Peyer's patch (tissue), 4 donors: ENCODE data around the gene CXorf58. TPM values are rescaled to one million over a fixed set of nuclear protein-coding genes. Genes with fewer than 3 reads are reported as not detected.
"Not testable (repeated sequence)": the region's sequence is repeated elsewhere in the genome, so short reads cannot be mapped to it uniquely, and the experiment has no call there.

ENCODE experiments used
- DNase-seq, 3 donors: peaks; one replicate each; pipeline ENCODE4 v3.0.0-alpha.2; 2017 to 2019
- H3K27ac ChIP-seq, 4 donors: fragments of 200-600 bp; sonication (generic); one replicate each; pipeline ENCODE4 v1.5.1; 2016 to 2019
- H3K27me3 ChIP-seq, 2 donors: fragments of 200-600 bp; sonication (generic); one replicate each; pipeline ENCODE4 v1.5.1; 2019
- H3K36me3 ChIP-seq, 3 donors: fragments of 200-600 bp; sonication (generic); one replicate each; pipeline ENCODE4 v1.5.1; 2016 to 2019
- H3K4me1 ChIP-seq, 4 donors: fragments of 200-600 bp; sonication (generic); one replicate each; pipeline ENCODE4 v1.5.1; 2016 to 2019
- H3K4me3 ChIP-seq, 4 donors: fragments of 200-600 bp; sonication (generic); 1 replicate in 3 of 4; 2 replicates in 1 of 4; pipeline ENCODE4 v1.5.1; 2016 to 2019; ENCODE audit warnings: mild to moderate bottlenecking in 1 of 4
- H3K9me3 ChIP-seq, 4 donors: fragments of 200-600 bp; sonication (generic); one replicate each; pipeline ENCODE4 v1.5.1; 2016 to 2019; ENCODE audit warnings: mild to moderate bottlenecking in 1 of 4
- POLR2A ChIP-seq, 2 donors: fragments of 450-650 bp; IDR thresholded peaks; one replicate each; pipeline ENCODE4 v1.5.1; 2017; ENCODE audit warnings: antibody characterized with exemption in 2 of 2, mild to moderate bottlenecking in 2 of 2, moderate library complexity in 2 of 2
- total RNA-seq, 4 donors: library from RNA; depleted of rRNA; stranded (reverse); fragments of >200 nt; gene quantifications; one replicate each; pipeline ENCODE4 v1.1.0, GENCODE V29; 2016
- TF ChIP-seq, protein P1 (sequence below), 6 experiments: fragments of 450-650 bp in 4 of 6; fragments of 200-600 bp in 2 of 6; sonication (generic) in 1 of 6; IDR thresholded peaks; one replicate each; pipeline ENCODE4 v1.5.1; 2017 to 2019; ENCODE audit warnings: antibody characterized with exemption in 6 of 6, mild to moderate bottlenecking in 3 of 6, moderate library complexity in 1 of 6

CXorf58 gene
- total RNA-seq, 4 donors from 2014 or later, result 0.53 TPM; not detected in 3

DNA sequence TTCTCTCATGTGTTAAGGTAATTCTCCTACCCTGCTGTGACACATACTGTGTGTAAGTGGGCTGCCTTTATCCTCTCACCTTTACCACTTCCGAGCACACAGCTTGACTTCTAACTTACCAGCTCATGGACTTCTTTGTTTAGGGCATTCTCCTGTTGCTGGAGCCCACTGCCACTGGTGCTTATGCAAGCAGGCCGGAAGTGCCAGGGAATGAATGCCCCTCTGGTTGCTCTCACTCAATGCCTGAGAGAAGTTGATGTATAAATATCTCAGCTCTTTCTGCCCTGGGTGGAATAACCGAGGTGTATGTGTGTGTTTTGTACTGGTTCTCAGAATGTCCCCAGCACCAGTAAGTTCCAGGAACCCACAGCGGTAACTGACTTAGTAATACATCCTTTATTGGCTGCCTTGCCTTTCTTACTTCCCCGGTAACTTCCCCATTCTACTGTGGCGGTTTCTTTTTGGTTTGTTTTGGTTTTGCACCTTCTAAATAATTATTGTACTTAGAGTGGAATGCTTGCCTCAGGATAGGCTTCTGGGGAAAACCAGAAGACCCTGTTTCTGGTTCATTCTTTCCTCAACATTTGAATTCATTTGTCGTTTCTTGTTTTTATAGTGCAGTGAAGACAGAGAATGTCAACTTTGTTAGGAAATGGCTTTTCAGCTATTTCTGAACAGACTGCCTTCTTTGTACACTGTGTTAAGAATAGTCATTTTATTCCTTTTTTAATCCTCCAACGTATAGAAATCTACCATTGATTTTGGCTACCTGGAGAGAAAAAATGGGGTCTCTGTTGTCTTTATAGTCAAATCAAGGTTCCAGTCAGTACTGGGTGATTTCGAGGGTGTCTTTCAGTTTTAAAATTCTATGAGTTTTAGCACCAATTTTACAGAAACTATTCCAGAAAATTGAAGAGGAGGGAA lies 45.4 kb downstream of the CXorf58 start:
- Histone ChIP-seq H3K4me3 (no peak overlapping the region), H3K27me3 (no peaks in the 10 kb centered on the region), H3K9me3 (no peaks in the 10 kb centered on the region), H3K4me1 (no peaks in the 10 kb centered on the region), H3K36me3 (no peaks in the 10 kb centered on the region), H3K27ac (peak overlapping the region in 3 of 4 donors; percentile 22 to 48 (median 44))
- DNase-seq, result peak in 2 of 3 donors; percentile 27 to 54
- TF ChIP-seq, protein P1, sequence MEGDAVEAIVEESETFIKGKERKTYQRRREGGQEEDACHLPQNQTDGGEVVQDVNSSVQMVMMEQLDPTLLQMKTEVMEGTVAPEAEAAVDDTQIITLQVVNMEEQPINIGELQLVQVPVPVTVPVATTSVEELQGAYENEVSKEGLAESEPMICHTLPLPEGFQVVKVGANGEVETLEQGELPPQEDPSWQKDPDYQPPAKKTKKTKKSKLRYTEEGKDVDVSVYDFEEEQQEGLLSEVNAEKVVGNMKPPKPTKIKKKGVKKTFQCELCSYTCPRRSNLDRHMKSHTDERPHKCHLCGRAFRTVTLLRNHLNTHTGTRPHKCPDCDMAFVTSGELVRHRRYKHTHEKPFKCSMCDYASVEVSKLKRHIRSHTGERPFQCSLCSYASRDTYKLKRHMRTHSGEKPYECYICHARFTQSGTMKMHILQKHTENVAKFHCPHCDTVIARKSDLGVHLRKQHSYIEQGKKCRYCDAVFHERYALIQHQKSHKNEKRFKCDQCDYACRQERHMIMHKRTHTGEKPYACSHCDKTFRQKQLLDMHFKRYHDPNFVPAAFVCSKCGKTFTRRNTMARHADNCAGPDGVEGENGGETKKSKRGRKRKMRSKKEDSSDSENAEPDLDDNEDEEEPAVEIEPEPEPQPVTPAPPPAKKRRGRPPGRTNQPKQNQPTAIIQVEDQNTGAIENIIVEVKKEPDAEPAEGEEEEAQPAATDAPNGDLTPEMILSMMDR (IDR thresholded peaks at IDR 0.05), result no peak
- TF ChIP-seq POLR2A (IDR thresholded peaks at IDR 0.05), result no peak

DNA sequence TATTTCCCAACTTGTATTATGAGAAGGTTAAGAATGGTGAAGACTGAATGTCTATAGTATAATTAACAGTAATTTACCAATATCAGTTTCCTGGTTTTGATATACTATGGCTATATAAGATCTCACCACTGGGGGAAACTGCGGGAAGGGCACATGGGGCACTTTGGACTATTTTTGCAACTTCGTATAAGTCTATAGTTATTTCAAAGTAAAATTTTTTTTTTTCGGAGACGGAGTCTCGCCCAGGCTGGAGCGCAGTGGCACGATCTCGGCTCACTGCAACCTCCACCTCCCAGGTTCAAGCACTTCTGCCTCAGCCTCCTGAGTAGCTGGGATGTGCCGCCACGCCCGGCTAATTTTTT lies 46.1 kb downstream of the CXorf58 start:
- DNase-seq, result no peak
- peak overlapping the region in 1 of 4 donors; percentile 22 for H3K27ac ChIP-seq
- H3K4me3 ChIP-seq, result no peak overlapping the region
- TF ChIP-seq POLR2A (IDR thresholded peaks at IDR 0.05), result no peak
- TF ChIP-seq, protein P1 (IDR thresholded peaks at IDR 0.05), result peak in 2 of 6 experiments; percentile 8 to 17
- no peaks in the 10 kb centered on the region for H3K27me3 ChIP-seq
- H3K4me1 ChIP-seq, result no peaks in the 10 kb centered on the region
- no peaks in the 10 kb centered on the region for H3K36me3 ChIP-seq
- no peaks in the 10 kb centered on the region for H3K9me3 ChIP-seq

DNA sequence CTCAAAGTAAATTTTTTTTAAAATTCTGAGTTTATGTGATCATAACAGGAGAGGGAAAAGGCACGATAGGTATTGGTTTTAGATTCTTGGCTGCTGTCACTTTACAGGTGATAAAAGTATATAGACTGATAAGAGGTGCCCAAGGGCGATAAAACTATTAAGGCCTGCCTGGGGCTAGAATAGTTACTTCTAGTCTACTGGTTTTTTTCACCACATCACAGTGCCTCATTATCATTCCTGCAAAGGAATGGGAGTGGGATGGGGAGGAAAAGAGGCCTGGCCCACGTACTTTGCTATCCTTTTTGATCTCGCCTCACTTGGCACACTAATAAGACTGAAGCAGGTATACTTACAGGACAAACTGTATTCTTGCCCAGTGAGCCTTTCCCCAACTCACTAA lies 46.6 kb downstream of the CXorf58 start:
- no peaks in the 10 kb centered on the region for H3K9me3 ChIP-seq
- no peaks in the 10 kb centered on the region for H3K4me1 ChIP-seq
- no peak for DNase-seq
- no peak overlapping the region for H3K4me3 ChIP-seq
- no peaks in the 10 kb centered on the region for H3K36me3 ChIP-seq
- H3K27me3 ChIP-seq, result no peaks in the 10 kb centered on the region
- H3K27ac ChIP-seq, result no peak overlapping the region
- TF ChIP-seq POLR2A (IDR thresholded peaks at IDR 0.05), result no peak
- TF ChIP-seq, protein P1 (IDR thresholded peaks at IDR 0.05), result no peak

DNA sequence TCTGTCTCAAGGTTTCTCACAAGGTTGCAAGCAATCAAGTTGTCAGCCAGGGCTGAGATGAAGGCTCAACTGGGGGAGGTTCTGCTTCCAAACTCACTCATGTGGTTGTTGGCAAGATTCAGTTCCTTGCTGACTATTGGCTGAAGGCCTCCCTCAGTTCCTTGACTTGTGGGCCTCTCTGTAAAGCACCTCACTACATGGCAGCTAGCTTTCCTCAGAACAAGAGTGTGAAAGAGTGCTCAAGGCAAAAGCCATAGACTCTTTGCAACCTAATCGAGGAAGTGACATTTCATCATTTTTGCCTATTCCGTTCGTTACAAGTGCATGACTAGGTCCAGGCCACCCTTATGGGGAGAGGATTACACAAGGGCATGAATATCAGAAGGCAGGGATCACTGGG lies 52.0 kb downstream of the CXorf58 start:
- no peaks in the 10 kb centered on the region for H3K27me3 ChIP-seq
- H3K4me3 ChIP-seq, result no peak overlapping the region
- H3K4me1 ChIP-seq, result no peaks in the 10 kb centered on the region
- DNase-seq, result no peak
- no peak overlapping the region for H3K27ac ChIP-seq
- TF ChIP-seq, protein P1 (IDR thresholded peaks at IDR 0.05), result no peak
- TF ChIP-seq POLR2A (IDR thresholded peaks at IDR 0.05), result no peak
- no peaks in the 10 kb centered on the region for H3K36me3 ChIP-seq
- no peaks in the 10 kb centered on the region for H3K9me3 ChIP-seq

DNA sequence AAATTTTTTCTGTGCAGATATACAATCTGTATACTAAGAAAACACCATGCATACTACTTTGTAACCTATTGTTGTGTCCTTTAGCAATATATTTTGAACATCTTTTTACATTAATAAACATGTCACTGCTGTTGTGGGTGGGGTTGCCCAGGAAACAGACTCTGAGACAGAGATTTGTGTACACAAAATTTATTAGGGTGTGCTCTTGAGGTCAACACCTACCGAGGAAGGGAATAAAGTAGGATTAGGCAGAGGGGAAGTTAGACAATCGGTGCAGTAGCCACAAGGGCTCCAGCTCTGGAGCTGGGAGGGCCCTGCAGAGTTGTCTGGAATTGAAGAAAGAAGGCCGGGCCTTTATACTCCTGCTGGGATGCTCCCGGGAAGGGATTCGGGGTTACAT lies 56.4 kb downstream of the CXorf58 start:
- Histone ChIP-seq H3K36me3 (no peaks in the 10 kb centered on the region), H3K4me1 (no peaks in the 10 kb centered on the region), H3K9me3 (no peaks in the 10 kb centered on the region), H3K27me3 (no peaks in the 10 kb centered on the region), H3K27ac (no peak overlapping the region), H3K4me3 (no peak overlapping the region)
- DNase-seq, result no peak
- TF ChIP-seq POLR2A (IDR thresholded peaks at IDR 0.05), result no peak
- TF ChIP-seq, protein P1 (IDR thresholded peaks at IDR 0.05), result no peak

DNA sequence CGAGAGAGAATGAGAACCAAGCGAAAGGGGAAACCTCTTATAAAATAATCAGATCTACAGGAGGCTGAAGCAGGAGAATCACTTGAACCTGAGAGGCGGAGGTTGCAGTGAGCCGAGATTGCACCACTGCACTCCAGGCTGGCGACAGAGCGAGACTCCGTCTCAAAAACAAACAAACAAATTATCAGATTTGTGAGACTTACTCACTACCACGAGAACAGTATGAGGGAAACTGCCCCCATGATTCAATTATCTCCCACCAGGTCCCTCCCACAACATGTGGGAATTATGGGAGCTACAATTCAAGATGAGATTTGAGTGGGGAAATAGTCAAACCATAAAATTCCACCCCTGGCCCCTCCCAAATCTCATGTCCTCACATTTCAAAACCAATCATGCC lies 57.8 kb downstream of the CXorf58 start:
- H3K36me3 ChIP-seq, H3K27ac ChIP-seq, H3K4me3 ChIP-seq, H3K4me1 ChIP-seq, DNase-seq, H3K9me3 ChIP-seq, H3K27me3 ChIP-seq: not testable (repeated sequence)
